Cerebellar cortex (tissue), 1 donor: ENCODE measurements around the gene TFAP2B.

Experiments used
- DNase-seq: peaks from one replicate; pipeline ENCODE4 v3.0.0-alpha.2; 2015; ENCODE audit warnings: low spot score

The TFAP2B gene

GRCh38 chr6:50818673-50819072 lies at the start of gene TFAP2B:
Gene TFAP2B, plus strand, starts transcription at chr6:50818871. Its CDS starts 21 bp downstream, at chr6:50818892.
- DNase-seq, result no peak

GRCh38 chr6:50778696-50779095 lies 40.0 kb upstream of the TFAP2B start:
- no peak for DNase-seq

DNA sequence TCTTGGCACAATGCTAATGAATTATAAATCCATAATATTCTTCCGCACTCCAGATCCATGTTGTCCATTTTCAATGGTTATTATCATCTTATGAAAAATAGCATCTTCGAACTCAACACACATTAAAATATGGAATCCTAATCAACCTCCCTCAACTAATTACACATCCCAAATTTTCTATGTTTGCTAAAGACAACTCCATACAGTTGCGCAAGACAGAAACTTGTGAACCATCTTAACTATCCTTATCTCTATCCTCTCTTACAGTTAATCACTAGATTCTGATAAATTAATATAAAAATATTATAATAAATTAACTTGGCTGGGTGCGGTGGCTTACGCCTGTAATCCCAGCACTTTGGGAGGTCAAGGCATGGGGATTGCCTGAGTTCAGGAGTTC lies 38.3 kb upstream of the TFAP2B start:
- DNase-seq, result no peak

DNA sequence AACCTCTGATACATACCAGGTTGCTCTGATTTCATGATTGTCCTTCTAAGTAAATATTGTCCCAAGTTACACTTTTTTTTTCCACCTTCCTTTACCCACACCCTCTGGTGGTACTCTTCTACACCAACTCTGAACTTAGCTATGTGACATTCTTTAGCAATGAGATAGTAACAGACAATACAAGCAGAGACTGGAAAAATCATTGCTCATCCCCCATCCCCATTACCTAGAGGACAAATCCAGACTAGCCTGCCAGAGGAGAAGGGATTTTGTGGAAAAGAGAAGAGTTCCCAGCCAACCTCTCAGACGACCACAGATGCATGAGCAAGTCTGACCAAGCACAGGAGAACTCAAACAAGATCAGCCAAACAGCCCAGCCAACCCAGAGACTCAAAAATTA lies 32.8 kb upstream of the TFAP2B start:
- no peak for DNase-seq

- peak; percentile 52 for DNase-seq
Measured at GRCh38 chr6:50791900-50792508, 26.7 kb upstream of the TFAP2B start.

- no peak for DNase-seq
Measured at GRCh38 chr6:50792771-50793170, 25.9 kb upstream of the TFAP2B start.

GRCh38 chr6:50795574-50795973 lies 23.1 kb upstream of the TFAP2B start:
- DNase-seq, result no peak

- no peak for DNase-seq
Measured at GRCh38 chr6:50804283-50804682, 14.4 kb upstream of the TFAP2B start.

DNA sequence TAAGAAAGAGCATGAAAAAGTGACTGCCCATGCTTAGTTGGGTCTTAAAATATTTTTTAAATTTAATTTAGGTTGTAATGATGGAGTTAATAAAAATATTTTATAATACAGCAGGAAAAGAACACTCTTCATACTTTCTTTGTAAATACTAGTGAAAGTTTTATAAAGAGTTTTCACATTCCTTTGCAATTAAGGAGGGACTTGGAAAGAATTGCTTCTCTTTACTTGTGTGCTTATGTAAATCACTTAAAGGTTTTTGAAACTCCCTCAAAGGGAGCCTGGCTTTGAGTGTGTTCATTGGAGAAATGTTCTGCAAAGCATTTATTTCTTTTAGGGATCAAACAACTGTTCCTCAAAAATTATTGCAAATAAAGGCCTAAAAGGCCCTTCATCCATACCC lies 11.6 kb upstream of the TFAP2B start:
- DNase-seq, result no peak

DNA sequence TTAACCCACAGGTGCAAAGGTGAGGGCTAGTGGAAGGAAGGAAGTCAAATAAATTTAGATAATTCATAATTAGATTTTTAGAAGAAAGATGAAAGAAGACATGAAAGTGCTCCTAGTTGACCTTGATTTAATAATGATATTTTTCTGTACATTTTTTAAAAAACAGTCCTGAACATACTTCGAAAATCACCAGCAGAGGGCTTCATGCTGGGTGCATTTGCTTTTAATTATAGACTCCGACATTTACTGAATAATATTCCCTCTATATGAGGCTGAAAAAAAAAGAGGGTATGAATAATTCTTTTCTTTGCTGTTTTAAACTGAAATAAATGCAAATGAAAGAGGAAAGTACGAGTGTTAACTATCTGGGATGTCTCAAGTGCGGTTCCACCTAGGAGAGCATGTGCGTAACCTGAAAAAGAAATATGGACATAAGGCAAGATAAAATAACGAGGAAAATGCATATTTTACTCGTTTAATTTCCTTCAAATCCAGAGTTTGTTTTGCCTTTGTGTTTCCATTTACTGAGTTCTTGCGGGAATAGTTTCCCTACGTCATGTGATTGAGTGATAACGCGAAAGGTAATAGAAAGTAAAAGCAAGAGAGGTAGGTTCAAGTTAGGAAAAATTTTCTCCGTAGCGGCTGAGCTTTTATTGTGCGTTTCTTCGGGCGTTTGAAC lies 3.1 kb upstream of the TFAP2B start:
- DNase-seq, result no peak

- peak; percentile 67 for DNase-seq
Measured at GRCh38 chr6:50816115-50816675, 2.5 kb upstream of the TFAP2B start.

- DNase-seq, result no peak
Measured at GRCh38 chr6:50816947-50817645, 1.6 kb upstream of the TFAP2B start.

DNA sequence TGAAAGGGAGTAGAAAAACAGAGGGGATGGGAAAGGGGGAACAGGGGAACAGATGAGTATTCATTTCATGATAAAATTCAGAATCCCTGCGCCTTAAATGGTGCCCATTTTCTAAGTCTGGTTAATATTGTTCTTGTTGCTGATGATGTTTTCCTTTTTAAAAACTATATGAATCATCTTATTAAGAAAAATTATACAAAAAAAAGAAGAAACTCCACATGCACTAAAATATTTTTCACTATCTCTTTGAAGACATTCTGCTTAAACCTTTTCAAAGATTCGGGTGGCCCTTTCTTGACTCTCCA lies 1.1 kb upstream of the TFAP2B start:
- DNase-seq, result no peak

- no peak for DNase-seq
Measured at GRCh38 chr6:50818020-50818419, 651 bp upstream of the TFAP2B start.

DNA sequence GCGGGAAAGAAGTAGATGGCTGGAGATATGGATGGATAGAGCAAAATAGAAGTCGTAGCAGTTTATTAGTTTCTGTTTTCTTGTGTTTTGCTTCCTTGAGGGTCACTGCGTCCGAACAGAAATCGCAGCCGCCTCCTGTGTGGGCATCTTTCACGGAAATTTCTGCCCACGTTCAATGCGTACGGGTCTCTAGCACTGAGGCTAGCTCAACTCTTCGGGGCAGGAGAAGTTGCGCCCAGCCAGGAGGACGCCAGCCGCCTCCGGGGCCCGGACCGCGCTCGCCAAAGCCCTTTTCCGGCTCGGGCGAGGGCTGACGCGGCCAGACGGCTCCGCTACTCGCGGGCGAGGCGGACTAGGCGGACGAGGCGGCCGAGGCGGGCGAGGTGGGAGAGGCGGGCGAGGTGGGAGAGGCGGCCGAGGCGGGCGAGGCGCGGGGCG lies 814 bp downstream of the TFAP2B start:
- no peak for DNase-seq

GRCh38 chr6:50819904-50820868 lies 1.5 kb downstream of the TFAP2B start:
- DNase-seq, result no peak

DNA sequence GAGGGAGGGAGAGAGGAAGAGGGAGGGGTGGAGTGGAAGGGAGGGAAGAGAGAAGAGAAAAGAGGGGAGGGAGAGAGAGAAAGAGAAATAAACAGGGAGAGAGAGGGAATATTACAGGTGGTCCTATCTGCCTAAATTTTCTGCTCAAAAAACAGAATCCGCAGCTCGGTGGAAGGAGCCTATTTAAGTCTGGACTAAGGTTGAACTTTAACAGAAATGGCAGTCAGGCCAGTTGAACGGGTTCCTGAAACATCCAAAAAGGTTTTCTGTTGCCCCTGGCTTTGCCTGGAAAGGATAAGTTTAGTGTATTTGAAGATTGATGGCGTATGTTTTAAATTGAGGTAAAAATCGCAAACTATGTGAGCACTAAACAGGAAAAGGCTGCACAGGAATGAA lies 2.2 kb downstream of the TFAP2B start:
- no peak for DNase-seq

DNA sequence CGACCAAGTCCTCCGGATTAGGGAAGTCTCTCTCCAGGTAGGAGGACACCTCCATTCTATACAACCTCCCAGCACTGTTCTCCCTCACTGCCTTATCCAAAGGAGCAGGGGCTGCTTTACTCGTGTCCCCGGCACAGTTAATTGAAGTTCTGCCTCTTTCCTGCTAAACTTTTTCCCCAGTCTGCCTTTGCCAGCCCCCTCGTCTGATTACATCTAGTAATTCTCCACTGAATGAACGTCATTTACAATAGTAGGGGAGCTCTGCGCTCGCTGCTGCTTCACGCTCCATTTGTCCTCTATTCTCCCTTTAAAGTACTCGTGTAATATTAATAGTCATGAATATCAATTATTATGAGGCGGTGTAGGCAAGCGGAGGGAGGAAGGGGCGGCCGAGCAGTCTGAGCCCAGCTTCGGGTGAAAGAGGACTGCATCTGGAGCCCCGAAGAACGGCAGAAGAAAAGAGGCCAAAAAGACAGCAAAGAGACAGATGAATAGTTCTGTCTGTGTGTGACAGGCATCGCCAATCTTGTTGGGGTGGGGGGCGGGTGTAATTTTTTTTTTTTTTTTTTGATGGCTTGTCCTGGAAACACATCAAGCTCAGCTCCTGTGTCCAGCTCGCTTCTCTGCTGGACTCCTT lies 2.9 kb downstream of the TFAP2B start:
- no peak for DNase-seq

DNA sequence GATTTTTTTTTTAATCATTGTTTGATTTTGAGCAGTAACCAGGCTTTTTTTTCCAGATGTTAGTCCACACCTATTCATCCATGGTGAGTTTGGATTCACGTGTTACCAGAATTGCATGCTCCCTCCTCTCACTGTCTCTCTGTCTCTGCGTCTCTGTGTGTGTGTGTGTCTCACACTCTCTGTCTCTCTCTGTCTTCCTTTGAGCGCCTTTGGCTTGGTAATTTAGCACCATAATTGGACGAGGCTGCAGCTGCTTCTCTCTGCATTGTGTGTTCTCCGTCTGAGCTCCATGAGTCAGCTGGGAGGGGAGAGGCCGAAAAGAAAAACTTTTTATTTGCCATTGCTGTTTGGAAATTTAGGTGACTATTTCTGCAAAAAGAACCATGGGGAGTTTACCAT lies 3.4 kb downstream of the TFAP2B start:
- no peak for DNase-seq

DNA sequence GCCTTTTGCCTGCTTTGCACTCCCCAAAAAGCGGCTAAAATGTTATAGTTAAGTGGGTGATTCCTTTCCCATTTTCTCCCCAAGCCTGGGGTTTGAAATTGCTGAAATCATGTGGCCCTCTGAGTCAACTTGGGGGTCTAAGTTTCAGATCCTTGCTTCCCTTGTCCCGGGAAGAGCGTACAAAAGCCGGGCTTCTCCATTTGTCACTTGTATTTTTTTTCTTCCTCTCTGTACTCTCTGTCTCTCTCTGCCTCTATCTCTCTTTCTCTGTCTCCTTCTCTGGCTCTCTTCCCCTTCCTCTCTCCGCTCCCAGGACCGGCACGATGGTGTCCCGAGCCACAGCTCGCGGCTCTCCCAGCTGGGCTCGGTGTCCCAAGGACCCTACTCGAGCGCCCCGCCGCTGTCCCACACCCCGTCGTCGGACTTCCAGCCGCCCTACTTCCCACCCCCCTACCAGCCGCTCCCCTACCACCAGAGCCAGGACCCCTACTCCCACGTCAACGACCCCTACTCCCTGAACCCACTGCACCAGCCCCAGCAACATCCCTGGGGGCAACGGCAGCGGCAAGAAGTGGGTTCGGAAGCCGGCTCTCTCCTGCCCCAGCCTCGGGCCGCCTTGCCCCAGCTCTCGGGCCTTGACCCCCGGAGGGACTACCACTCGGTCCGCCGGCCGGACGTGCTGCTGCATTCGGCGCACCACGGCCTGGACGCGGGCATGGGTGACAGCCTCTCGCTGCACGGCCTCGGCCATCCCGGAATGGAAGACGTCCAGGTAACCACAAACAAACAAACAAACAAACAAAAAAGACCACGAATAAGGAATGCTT lies 4.6 kb downstream of the TFAP2B start:
- no peak for DNase-seq

DNA sequence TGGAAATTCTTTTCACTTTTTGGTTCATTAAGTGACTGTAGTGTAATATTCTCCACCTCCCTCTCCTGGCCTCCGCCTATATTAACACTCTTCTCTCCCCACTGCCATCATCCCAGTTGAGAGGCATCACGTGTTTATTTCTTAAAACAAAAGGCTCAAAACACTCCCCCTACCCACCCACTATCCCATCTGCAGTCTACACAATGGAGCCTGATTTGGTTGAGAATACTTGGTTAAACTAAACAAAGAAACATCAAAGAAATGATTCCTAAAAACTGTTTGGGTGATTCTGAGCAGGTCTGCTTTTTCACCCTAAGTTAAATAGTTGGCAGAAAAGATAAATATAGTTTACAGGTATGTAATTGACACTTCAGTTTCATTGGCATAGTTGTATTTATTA lies 5.9 kb downstream of the TFAP2B start:
- DNase-seq, result no peak
